GM21526 (cell line): ENCODE results near the gene LRRC66.
A peak's percentile ranks its signal among the peaks of the same experiment; 100 is the strongest.

ENCODE experiments used
- ATAC-seq: cut with Tn5 transposase; IDR thresholded peaks from one replicate; pipeline ENCODE4 v1.9.1; 2021; ENCODE audit warnings: moderate library complexity; ENCODE audit not compliant: unreplicated experiment, low FRiP score

LRRC66 gene, protein sequence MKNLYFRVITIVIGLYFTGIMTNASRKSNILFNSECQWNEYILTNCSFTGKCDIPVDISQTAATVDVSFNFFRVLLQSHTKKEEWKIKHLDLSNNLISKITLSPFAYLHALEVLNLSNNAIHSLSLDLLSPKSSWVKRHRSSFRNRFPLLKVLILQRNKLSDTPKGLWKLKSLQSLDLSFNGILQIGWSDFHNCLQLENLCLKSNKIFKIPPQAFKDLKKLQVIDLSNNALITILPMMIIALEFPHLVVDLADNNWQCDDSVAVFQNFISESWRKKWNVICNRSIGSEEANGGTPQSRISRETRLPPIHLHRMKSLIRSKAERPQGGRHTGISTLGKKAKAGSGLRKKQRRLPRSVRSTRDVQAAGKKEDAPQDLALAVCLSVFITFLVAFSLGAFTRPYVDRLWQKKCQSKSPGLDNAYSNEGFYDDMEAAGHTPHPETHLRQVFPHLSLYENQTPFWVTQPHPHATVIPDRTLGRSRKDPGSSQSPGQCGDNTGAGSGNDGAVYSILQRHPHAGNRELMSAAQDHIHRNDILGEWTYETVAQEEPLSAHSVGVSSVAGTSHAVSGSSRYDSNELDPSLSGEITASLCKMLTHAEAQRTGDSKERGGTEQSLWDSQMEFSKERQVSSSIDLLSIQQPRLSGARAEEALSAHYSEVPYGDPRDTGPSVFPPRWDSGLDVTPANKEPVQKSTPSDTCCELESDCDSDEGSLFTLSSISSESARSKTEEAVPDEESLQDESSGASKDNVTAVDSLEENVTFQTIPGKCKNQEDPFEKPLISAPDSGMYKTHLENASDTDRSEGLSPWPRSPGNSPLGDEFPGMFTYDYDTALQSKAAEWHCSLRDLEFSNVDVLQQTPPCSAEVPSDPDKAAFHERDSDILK

DNA sequence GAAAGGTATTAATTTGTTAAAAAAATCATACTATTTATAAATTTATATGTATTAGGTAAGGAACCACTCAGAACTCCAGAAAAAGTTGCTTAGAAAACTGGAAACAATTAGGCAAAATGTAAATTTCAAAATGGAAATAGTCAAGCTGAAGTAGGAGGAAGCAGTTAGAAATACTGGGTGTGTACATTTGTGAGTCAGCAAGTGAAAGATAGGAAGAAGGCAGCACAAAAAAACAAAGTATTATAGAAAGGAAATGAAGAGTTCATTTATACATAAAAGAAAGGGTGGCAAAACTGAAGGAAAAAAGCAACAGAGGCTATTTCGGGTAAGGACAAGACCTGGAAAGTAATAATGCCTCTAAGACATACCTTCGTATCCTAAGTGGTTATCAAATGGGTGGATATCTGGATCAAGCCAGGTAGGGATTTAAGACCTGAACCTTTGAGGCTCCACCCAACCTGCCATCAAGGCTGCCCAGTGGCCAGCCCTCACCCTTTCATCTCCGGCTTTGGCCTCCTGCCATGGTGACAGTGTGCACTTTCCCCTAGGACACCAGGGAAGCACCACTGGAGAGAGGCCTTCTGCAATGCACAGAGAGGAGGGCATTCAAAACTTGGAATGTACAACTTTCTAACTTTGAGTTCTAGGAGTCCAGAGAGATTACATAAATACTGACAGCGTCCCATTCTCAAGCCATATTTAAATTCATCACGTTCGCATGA lies at the start of gene LRRC66:
Gene LRRC66, minus strand, starts transcription at position 428 of the 722 bp plus-strand sequence. CDS start 2,750 bp downstream, outside the sequence.
- ATAC-seq = no peak

GRCh38 chr4:52069571-52069970 lies 49.4 kb upstream of the LRRC66 start:
- no peak for ATAC-seq

DNA sequence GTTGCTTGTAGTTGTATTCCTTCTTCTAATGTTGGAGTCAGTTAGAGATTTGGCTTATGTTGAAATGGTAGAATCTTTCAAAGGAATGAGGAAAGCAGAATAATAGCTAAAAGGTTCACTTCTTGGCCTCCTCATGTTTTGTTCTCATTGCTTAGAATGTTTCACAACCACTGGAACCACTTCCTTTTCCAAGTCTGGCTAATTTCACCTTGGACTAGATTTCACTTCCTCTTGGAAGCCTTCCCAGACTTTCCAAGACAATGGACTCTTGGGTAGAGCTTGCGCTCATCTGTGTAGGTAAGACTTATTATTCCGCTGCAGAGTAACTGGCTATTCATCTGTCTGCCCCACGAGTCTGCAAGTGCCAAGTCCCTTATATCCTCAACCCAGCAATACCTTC lies 39.2 kb upstream of the LRRC66 start:
- no peak for ATAC-seq

- no peak for ATAC-seq
Measured at GRCh38 chr4:52058275-52058674, 38.1 kb upstream of the LRRC66 start.

DNA sequence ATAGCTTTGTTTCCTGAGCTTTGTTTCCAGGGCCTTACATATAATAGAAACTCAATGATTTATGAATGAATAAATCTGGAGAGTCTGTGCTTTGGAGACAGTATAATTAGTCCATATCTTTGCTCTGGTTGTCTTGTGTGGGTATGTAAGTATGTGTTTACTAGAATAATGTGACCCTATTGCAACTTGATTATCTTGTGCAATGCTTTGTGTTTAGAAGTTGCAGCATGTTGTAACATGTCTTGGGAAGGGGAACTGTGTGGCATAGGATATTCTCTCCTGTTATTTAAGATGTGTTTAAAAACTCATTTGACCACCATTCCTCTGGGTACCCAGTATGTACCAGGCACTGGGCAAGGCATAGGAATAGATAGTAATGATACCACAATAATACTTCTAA lies 37.0 kb upstream of the LRRC66 start:
- ATAC-seq = no peak

DNA sequence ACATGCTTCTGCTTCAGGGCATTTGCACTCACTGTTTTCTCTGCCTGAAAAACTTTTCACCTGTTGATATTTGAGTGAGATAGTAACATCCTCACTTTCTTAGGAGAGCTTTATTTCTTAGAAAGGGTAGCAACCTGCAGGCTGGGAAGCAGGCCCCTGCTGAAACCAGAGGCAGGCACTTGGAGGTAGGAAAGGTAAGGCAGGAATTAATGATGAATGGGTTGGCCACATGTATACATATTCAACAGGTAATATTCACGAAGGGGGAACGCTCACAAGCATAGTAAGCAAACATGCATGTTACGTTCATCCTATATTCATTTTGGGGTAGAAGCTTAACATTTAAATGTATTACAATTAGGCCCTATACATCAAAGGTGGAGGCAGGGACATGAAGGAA lies 34.1 kb upstream of the LRRC66 start:
- ATAC-seq = no peak

DNA sequence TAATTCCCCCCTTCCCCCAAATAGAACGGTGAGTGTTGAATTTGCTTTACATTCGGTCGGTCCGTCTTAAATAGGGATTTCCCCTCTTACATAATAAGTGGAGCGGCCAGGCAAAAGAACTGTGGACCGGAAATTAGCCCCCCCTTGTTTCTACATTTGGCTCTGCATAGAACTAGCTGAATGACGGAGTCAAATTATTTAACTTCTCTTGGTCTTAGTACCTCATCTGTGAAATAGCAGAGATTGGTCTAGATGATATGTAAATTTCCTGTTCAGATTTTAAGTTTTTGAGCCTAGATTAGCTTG lies 32.3 kb upstream of the LRRC66 start:
- ATAC-seq = peak; percentile 55

DNA sequence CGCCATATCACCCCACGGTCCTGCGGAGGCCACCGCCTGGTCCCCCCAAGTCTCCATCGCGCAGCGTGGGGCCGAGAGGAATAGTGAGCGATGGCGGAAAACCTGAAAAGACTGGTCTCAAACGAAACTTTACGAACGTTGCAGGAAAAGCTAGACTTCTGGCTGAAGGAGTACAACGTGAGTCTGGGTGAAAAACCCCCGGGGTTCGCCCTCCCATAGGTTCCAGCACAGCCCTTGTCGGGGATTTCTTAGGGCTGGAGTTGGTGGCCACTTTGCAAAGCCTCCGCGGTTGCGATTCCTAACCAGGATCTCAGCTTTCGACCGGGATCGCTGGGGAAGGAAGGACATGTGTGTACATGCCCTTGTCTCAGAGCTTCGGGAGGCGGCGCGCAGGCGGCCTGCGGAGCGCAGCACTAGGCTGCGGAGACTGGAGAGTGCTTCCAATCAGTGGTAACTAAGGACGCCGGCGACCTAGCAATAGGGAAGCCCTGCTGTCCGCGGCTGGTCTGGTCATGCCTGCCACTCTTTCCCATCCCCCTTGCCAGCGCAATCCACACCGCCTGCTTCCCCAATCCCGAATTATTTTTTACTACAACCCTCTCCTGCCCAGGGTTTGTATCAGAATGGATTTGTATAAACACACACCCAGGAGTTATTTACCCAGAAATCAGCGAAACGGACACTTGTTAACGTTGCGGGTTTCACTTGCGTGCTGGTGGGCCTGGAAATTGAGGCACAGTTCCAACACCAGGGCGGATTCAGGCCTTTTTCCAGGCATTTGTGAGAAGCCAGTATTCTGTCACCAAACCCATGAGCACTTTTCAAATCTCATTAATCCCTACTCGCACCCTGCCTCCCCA lies 31.7 kb upstream of the LRRC66 start:
- ATAC-seq = peak; percentile 60

DNA sequence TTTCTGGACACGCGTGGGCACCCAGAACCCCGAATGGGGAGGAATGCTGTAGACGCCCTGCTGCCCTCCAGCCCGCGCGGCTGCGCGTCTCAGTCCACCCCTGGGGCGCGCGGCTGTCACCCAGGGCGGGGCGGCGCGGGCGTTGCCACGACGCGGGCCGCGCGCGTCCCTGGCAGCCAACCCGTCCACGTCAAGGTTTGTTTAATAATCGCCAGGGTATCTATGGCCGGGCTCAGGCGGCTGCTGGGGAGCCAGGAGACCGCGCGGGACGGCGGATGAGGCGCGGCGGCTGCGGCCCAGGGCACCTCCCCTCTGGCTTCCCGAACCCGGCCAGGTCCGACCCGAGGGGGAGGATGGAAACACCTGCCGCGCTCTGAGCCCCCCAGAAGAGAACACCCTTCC lies 31.1 kb upstream of the LRRC66 start, which contains the start of gene SPATA18:
Gene SPATA18, plus strand, starts transcription at position 92 of the 402 bp plus-strand sequence. CDS start 401 bp downstream, outside the sequence.
- peak; percentile 42 for ATAC-seq

DNA sequence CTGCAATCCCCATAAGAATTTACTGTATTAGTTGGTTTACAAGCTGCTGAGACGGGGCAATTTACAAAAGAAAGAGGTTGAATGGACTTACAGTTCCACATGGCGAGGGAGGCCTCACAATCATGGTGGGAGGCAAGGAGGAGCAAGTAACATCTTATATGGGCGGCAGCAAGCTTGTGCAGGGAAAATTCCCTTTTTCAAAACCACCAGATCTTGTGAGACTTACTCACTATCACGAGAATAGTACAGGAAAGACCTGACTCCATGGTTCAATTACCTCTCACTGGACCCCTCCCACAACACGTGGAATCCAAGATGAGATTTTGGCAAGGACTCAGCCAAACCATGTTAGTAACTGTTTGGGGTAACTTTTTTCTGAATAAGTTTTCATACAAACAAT lies 29.1 kb upstream of the LRRC66 start:
- no peak for ATAC-seq

DNA sequence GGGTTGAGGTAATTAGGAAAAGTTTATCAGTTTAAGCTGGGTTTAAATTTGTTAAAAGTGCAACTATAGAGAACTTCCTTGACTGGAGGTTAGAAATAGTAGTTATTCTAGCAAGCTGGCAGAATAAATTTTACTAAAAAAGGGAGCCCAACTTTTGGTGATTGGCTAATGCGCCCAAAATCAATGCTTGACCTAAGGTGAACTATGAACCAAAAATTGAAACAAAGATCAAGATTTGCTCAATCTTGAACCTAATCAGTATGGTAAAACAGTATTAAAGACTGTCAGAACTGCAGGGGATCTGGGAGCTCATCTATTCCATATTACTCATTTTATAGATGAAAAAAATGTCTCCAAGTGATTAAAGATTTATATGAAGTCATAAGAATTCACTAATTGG lies 24.9 kb upstream of the LRRC66 start:
- ATAC-seq = no peak

GRCh38 chr4:52038103-52038912 lies 18.1 kb upstream of the LRRC66 start, which contains the start of gene SGCB:
Gene SGCB, minus strand, starts transcription at chr4:52038299. Its CDS starts 40 bp downstream, at chr4:52038259.
- ATAC-seq = peak; percentile 92

DNA sequence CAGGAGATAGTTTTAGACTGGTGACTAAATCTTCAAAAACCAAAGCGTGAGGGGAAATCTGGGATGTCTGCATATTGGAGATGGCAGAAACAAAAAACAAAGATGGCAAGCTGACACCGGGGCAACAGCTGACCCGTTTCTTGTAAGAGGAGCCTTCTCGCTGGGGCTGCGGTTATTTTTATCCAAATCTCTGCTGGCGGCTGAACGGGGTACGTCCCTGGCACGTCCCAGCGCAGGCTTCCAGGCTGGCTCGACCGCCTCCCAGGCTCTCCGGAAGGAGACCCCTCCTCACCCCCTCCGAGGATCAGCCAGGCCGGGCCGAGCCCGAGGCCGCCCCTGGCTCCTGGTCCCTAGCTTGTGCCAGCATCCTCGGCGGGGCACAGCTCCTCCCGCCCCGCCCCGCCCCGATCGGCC lies 17.5 kb upstream of the LRRC66 start:
- ATAC-seq = peak; percentile 58

DNA sequence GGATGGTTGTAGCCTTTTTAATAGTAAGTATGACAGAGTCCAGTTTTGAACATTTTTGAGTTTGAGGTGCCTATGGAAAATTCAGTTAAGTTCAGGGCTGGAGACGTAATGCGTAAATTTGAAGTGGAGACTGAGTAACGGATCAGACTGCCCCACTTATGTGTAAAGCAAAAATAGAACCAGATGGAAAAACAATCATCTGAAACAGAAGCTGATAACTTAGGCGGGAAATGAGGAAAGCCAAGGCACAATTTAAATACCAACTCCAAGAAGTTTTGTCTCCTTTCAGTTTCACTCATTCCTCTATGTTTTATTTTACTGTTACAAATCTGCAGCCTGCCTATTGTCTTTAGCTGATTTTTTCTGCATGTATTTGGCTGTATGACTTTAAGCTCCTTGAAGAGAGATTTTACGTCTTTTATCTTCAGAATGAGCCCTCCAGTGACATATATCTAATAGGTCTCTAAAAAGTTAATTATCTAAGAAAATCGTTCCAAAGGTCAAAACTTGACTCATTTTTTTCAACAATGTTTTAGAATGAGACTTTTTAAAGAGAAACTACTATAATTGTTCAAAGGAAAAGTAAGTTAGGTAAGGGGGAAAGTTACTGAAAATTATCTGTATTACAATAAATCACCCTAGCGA lies 16.8 kb upstream of the LRRC66 start:
- no peak for ATAC-seq

DNA sequence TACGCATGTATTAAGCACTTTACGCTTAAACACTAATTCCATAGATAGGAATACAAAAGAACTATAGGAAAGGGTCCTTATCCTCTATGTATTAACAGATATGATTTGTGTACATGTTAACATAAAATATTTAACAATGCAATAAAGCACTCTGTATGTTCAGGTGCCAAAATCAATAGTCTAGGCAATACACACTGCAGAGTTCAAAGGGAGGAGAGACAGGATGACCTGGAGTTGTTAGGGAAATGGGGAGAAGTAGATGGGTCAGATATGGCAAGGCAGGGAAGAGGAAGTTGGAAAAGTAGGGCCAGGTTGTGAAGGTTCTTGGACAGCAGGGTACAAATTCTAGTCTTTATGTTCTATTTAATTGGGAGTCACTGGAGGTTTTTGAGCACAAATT lies 15.0 kb upstream of the LRRC66 start:
- ATAC-seq = no peak

GRCh38 chr4:52032005-52032404 lies 11.8 kb upstream of the LRRC66 start:
- ATAC-seq = no peak

DNA sequence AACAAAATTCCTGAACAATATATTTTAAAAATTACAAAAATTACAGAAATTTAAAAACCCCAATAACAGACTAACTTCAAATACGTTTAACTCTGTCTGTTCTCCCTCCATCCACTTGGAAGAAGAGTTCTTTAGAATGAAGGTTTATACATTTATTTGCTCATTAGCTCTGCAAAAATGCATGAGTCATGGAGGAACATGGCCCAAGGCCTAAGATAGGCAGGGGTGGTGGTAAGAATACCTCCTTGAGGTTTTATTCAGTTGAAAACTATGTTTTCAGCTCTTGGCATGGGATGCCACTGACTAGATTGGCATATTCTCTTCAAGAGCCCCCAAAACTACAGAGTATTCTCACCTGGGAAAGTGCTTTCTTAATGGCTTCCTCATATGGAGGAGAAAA lies 8.8 kb upstream of the LRRC66 start:
- ATAC-seq = no peak

GRCh38 chr4:52017814-52018213 lies 2.3 kb downstream of the LRRC66 start:
- no peak for ATAC-seq

- ATAC-seq = no peak
Measured at GRCh38 chr4:52016981-52017380, 3.2 kb downstream of the LRRC66 start.
